OCI-LY3 (cell line): ENCODE results near the gene KDM3B.

Source experiments
- EZH2phosphoT487 ChIP-seq: fragments of 200-600 bp; shearing (Covaris generic); IDR thresholded peaks from 2 replicates; pipeline ENCODE4 v1.6.1; 2018; ENCODE audit warnings: antibody characterized with exemption, mixed run types, low read depth
- TF ChIP-seq, protein P1 (sequence below): fragments of 200-600, 300-600 bp; sonication (generic); IDR thresholded peaks from 2 replicates; pipeline ENCODE4 v1.5.1; 2014; ENCODE audit warnings: antibody characterized with exemption, low read length, low read depth

DNA sequence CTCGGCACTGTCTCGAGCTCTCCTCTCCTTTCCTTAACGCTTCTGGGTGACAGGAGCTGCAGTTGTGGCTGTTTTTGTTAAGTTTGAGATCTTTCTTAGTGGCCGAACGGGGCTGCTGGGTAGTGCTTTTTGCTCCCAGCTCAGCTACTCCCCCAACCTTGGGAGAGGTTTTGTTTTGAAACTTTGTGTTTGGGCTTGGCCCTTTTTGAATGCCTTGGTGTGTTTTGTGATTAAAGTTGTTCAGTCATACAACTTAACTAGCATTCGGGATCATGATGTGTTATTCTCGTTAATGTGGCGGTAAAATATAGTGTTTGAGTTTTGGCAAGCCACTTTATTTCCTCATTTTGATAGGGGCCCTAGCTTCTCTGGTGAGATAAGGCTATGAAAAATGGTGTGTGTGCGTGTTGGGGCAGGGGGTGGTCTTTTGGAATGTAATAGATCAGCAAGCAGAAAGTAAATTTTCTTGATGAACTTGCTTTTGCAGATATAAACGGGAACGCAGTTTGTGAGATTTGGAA is 1.1 kb downstream of the KDM3B start:
- TF ChIP-seq EZH2phosphoT487 = no peak
- TF ChIP-seq, protein P1, sequence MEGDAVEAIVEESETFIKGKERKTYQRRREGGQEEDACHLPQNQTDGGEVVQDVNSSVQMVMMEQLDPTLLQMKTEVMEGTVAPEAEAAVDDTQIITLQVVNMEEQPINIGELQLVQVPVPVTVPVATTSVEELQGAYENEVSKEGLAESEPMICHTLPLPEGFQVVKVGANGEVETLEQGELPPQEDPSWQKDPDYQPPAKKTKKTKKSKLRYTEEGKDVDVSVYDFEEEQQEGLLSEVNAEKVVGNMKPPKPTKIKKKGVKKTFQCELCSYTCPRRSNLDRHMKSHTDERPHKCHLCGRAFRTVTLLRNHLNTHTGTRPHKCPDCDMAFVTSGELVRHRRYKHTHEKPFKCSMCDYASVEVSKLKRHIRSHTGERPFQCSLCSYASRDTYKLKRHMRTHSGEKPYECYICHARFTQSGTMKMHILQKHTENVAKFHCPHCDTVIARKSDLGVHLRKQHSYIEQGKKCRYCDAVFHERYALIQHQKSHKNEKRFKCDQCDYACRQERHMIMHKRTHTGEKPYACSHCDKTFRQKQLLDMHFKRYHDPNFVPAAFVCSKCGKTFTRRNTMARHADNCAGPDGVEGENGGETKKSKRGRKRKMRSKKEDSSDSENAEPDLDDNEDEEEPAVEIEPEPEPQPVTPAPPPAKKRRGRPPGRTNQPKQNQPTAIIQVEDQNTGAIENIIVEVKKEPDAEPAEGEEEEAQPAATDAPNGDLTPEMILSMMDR = no peak
